NCI-H1092 (cell line): ENCODE results near the gene ABCC3.

Source experiments
- DNase-seq: peaks from one replicate; lab custom pipeline; 2025; lab: John Stamatoyannopoulos, UW

The ABCC3 gene

GRCh38 chr17:50684612-50685333, 50.1 kb downstream of the ABCC3 start:
- DNase-seq: no peak

GRCh38 chr17:50685334-50685665, 50.6 kb downstream of the ABCC3 start:
- DNase-seq: no peak

GRCh38 chr17:50685691-50686493, 51.2 kb downstream of the ABCC3 start:
- no peak for DNase-seq

GRCh38 chr17:50686494-50687199, 52.0 kb downstream of the ABCC3 start:
- no peak for DNase-seq

- no peak for DNase-seq
These were observed 52.8 kb downstream of the ABCC3 start for GRCh38 chr17:50687200-50688066.

- no peak for DNase-seq
These were observed 53.6 kb downstream of the ABCC3 start for GRCh38 chr17:50688245-50688644.

GRCh38 chr17:50689251-50689650, 54.6 kb downstream of the ABCC3 start:
- DNase-seq: no peak

- no peak for DNase-seq
These were observed 55.5 kb downstream of the ABCC3 start for GRCh38 chr17:50689956-50690886.

- DNase-seq: no peak
These were observed 56.3 kb downstream of the ABCC3 start for GRCh38 chr17:50690887-50691549.

- no peak for DNase-seq
These were observed 57.1 kb downstream of the ABCC3 start for GRCh38 chr17:50691550-50692447.

- DNase-seq: no peak
These were observed 57.9 kb downstream of the ABCC3 start for GRCh38 chr17:50692448-50693035.

- DNase-seq: no peak
These were observed 58.5 kb downstream of the ABCC3 start for GRCh38 chr17:50693036-50693682.

GRCh38 chr17:50696365-50696879, 61.7 kb downstream of the ABCC3 start:
- no peak for DNase-seq

GRCh38 chr17:50697062-50697461, 62.4 kb downstream of the ABCC3 start:
- no peak for DNase-seq

- no peak for DNase-seq
These were observed 63.1 kb downstream of the ABCC3 start for GRCh38 chr17:50697663-50698272.

GRCh38 chr17:50699410-50699809, 64.7 kb downstream of the ABCC3 start:
- no peak for DNase-seq

GRCh38 chr17:50703162-50703561, 68.5 kb downstream of the ABCC3 start:
- no peak for DNase-seq
